HEK293 (cell line): ENCODE data around the gene LCN10.
"Not testable (repeated sequence)": the region's sequence is repeated elsewhere in the genome, so short reads cannot be mapped to it uniquely, and the experiment has no call there.

ENCODE experiments used
- CTCF ChIA-PET: fragments of 350-600 bp; formaldehyde crosslinking; extraction: SDS; loops from one replicate; lab custom pipeline; 2021; ENCODE audit warnings: antibody characterized with exemption; lab: Yijun Ruan, JAX
- POLR2A ChIA-PET: fragments of 300-600 bp; formaldehyde crosslinking; extraction: SDS; loops from one replicate; lab custom pipeline; 2020; ENCODE audit warnings: antibody characterized with exemption, inconsistent platforms; lab: Yijun Ruan, JAX
- H3K27ac ChIP-seq: fragments of 200-500 bp; sonication (Bioruptor generic); 2 replicates; pipeline ENCODE4 v1.5.1; 2014; ENCODE audit warnings: low read depth, low read length, control low read depth, inconsistent platforms; ENCODE audit errors: extremely low read depth
- H3K36me3 ChIP-seq, 2 experiments: fragments of 200-500 bp in 1 of 2; sonication (Bioruptor generic) in 1 of 2; 1 replicate in 1 of 2; 2 replicates in 1 of 2; pipeline ENCODE4 v1.5.1; 2014 to 2017; ENCODE audit warnings: inconsistent platforms in 2 of 2, low read length in 2 of 2; ENCODE audit not compliant: control insufficient read depth in 2 of 2, insufficient read depth in 1 of 2
- H3K4me1 ChIP-seq: fragments of 200-500 bp; sonication (Bioruptor generic); 2 replicates; pipeline ENCODE4 v1.5.1; 2014; ENCODE audit warnings: mild to moderate bottlenecking, low read length, inconsistent platforms; ENCODE audit not compliant: control insufficient read depth, insufficient read depth
- H3K4me3 ChIP-seq: 2 replicates; pipeline ENCODE4 v1.5.1; 2011; ENCODE audit warnings: low read depth, mild to moderate bottlenecking, control low read depth, low read length, moderate library complexity
- H3K9me3 ChIP-seq: fragments of 200-500 bp; sonication (Bioruptor generic); 2 replicates; pipeline ENCODE4 v1.5.1; 2014; ENCODE audit warnings: low read depth, low read length, inconsistent platforms; ENCODE audit not compliant: control insufficient read depth, insufficient read depth
- ELK4 ChIP-seq: IDR thresholded peaks from 2 replicates; pipeline ENCODE4 v1.6.1; 2011; ENCODE audit warnings: mild to moderate bottlenecking, low read depth, low read length, borderline replicate concordance
- GLIS1 ChIP-seq: fragments of 450-650 bp; formaldehyde crosslinking; IDR thresholded peaks from 2 replicates; pipeline ENCODE4 v1.5.1; 2016; ENCODE audit warnings: missing biosample characterization, missing genetic modification characterization
- GLIS2 ChIP-seq: fragments of 450-650 bp; formaldehyde crosslinking; IDR thresholded peaks from 2 replicates; pipeline ENCODE4 v1.5.1; 2016; ENCODE audit warnings: missing biosample characterization, missing genetic modification characterization
- KLF1 ChIP-seq: fragments of 450-650 bp; formaldehyde crosslinking; IDR thresholded peaks from 2 replicates; pipeline ENCODE4 v1.5.1; 2016; ENCODE audit warnings: missing biosample characterization, missing genetic modification characterization
- KLF7 ChIP-seq: fragments of 450-650 bp; formaldehyde crosslinking; IDR thresholded peaks from 2 replicates; pipeline ENCODE4 v1.5.1; 2016; ENCODE audit warnings: missing biosample characterization, missing genetic modification characterization, borderline replicate concordance
- SCRT1 ChIP-seq: fragments of 450-650 bp; formaldehyde crosslinking; IDR thresholded peaks from 2 replicates; pipeline ENCODE4 v1.5.1; 2016; ENCODE audit warnings: missing biosample characterization, missing genetic modification characterization, borderline replicate concordance
- SCRT2 ChIP-seq: fragments of 450-650 bp; formaldehyde crosslinking; IDR thresholded peaks from 2 replicates; pipeline ENCODE4 v1.5.1; 2016; ENCODE audit warnings: missing biosample characterization, missing genetic modification characterization
- TCF7L2 ChIP-seq: IDR thresholded peaks from 2 replicates; pipeline ENCODE4 v1.6.1; 2011; ENCODE audit warnings: low read depth, mild to moderate bottlenecking, inconsistent platforms, low read length, moderate library complexity, borderline replicate concordance
- TRIM28 ChIP-seq: IDR thresholded peaks from 2 replicates; pipeline ENCODE4 v1.6.1; 2011; ENCODE audit warnings: low read length, control low read depth, borderline replicate concordance
- ZBTB1 ChIP-seq: fragments of 450-650 bp; formaldehyde crosslinking; IDR thresholded peaks from 2 replicates; pipeline ENCODE4 v1.5.1; 2016; ENCODE audit warnings: missing biosample characterization, missing genetic modification characterization
- ZFP37 ChIP-seq: fragments of 450-650 bp; formaldehyde crosslinking; IDR thresholded peaks from 2 replicates; pipeline ENCODE4 v1.5.1; 2016; ENCODE audit warnings: missing biosample characterization, missing genetic modification characterization
- ZNF157 ChIP-seq: fragments of 450-650 bp; formaldehyde crosslinking; IDR thresholded peaks from 2 replicates; pipeline ENCODE4 v1.5.1; 2016; ENCODE audit warnings: missing biosample characterization, missing genetic modification characterization
- ZNF341 ChIP-seq: fragments of 450-650 bp; formaldehyde crosslinking; IDR thresholded peaks from 2 replicates; pipeline ENCODE4; 2016; ENCODE audit warnings: low read depth, missing biosample characterization, missing genetic modification characterization
- ZNF600 ChIP-seq: fragments of 450-650 bp; formaldehyde crosslinking; IDR thresholded peaks from 2 replicates; pipeline ENCODE4 v1.5.1; 2016; ENCODE audit warnings: missing biosample characterization, missing genetic modification characterization
- ZSCAN30 ChIP-seq: fragments of 450-650 bp; IDR thresholded peaks from 2 replicates; pipeline ENCODE4 v1.5.1; 2018; ENCODE audit warnings: missing biosample characterization, mild to moderate bottlenecking, missing genetic modification characterization, moderate library complexity

Gene LCN10

DNA sequence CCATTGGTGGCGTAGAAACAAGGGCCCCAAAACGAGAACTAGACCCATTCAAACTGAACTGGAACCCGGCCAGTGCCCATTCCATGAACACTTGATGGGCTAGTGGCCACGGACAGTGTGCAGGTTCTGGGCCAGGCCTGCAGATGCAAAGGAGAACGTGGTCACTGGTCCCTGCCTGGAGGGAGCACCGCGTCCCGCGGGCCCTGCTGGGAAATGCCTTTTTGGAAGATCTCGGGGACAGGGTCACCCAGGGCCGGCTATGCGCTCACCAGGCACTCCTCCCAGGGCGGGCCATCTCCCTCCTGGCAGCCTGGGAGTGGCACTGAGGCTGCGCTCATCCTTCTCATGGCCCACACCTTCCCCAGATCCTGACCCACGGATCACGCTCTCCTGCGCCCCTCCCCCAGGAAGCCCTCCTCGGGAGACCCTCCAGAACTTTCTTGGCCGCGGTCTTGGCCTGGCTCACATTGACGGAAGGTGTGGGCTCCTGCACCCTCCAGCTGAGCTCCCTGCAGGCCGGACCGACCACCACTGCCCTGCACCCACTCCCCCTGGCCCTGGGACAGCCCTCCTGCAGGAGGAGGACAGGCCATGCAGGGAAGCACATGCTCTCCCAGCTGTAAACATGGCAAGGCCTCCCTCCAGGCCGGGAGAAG lies 33.2 kb downstream of the LCN10 start:
- peak; percentile 51; the same call in 1 of the 2 replicates for TF ChIP-seq GLIS2 (tag by site-specific recombination)
- no peak for TF ChIP-seq ZSCAN30 (tag by site-specific recombination)
- TF ChIP-seq KLF1 (tag by site-specific recombination): peak; percentile 63
- no peak for TF ChIP-seq TCF7L2
- TF ChIP-seq ZNF600 (tag by site-specific recombination): 0 out of 2 replicates have a peak, but pooled peaks have one; percentile 19
- peak; percentile 48; the same call in 1 of the 2 replicates for TF ChIP-seq GLIS1 (tag by site-specific recombination)
- TF ChIP-seq KLF7 (tag by site-specific recombination): no peak
- Histone ChIP-seq H3K36me3 (peaks cover 0 to 6% of the 10 kb centered on the region in 2 experiments; a peak in 2 of 3 replicates), H3K9me3 (no peaks in the 10 kb centered on the region), H3K4me1 (no peaks in the 10 kb centered on the region), H3K4me3 (no peak overlapping the region), H3K27ac (no peak overlapping the region)
- POLR2A ChIA-PET: interaction anchor here (0.6 to 1.3 kb wide), 2 partner anchors 18 to 228 kb away, joined by 3 to 5 read pairs; no protein-coding TSS in a partner anchor
- CTCF ChIA-PET: no interaction called here

- CTCF ChIA-PET: interaction anchor here (0.6 to 1.4 kb wide), 5 partner anchors 14 to 1128 kb away, joined by 3 to 9 read pairs (median 3); no protein-coding TSS in a partner anchor
- Histone ChIP-seq H3K27ac (no peak overlapping the region), H3K4me3 (no peak overlapping the region), H3K4me1 (no peaks in the 10 kb centered on the region)
- peak; percentile 63 for TF ChIP-seq ZNF341
- no peak for TF ChIP-seq TRIM28
- peak; percentile 23; the same call in 1 of the 2 replicates for TF ChIP-seq SCRT2 (tag by site-specific recombination)
- TF ChIP-seq, all 188 proteins: peak for 2
- Histone ChIP-seq H3K36me3 (no peaks in the 10 kb centered on the region), H3K9me3 (no peaks in the 10 kb centered on the region)
- POLR2A ChIA-PET: interaction anchor here (0.8 to 1.4 kb wide), 4 partner anchors 19 to 31 kb away, joined by 3 to 4 read pairs (median 4); no protein-coding TSS in a partner anchor
These were observed 34.8 kb downstream of the LCN10 start for GRCh38 chr9:136707849-136708517.

GRCh38 chr9:136707011-136707410 lies 35.7 kb downstream of the LCN10 start:
- Histone ChIP-seq H3K36me3 (no peaks in the 10 kb centered on the region), H3K27ac (no peak overlapping the region), H3K9me3 (no peaks in the 10 kb centered on the region), H3K4me1 (no peaks in the 10 kb centered on the region), H3K4me3 (no peak overlapping the region)
- ChIA-PET CTCF (interaction anchor here (0.6 to 1.0 kb wide), 5 partner anchors 12 to 510 kb away, joined by 3 to 7 read pairs (median 4); no protein-coding TSS in a partner anchor), POLR2A (interaction anchor here (0.6 kb wide), 1 partner anchor 1136 kb away, joined by 3 read pairs; no protein-coding TSS in a partner anchor)
- TF ChIP-seq ZBTB1 (tag by site-specific recombination) (no peak), ZNF157 (tag by site-specific recombination) (peak; percentile 94), ELK4 (no peak), SCRT1 (tag by site-specific recombination) (peak; percentile 40; the same call in 1 of the 2 replicates), SCRT2 (tag by site-specific recombination) (0 out of 2 replicates have a peak, but pooled peaks have one; percentile 26)

DNA sequence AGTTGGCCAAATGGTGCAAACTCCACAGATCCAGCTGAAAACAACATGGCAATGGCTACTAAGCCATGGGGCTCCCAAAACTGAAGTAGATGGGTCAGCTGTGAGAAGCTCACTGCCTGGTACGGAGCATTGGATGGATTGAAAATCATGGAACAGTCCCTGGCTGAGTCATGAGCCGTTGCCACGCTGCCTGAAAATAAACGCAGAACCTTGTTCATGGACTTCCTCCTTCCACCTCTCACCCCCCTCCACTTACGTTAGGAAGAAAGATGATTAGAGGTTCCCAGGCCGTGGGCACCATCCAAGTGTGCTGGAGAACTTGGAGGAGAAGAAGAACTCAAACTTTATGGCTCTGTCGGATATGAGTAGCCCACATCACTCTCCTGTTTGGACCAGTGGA lies 37.2 kb downstream of the LCN10 start:
- ChIA-PET CTCF (interaction anchor here (0.6 to 1.6 kb wide), 5 partner anchors 12 to 217 kb away, joined by 3 to 8 read pairs (median 5); no protein-coding TSS in a partner anchor), POLR2A (no interaction called here)
- Histone ChIP-seq H3K36me3 (no peaks in the 10 kb centered on the region), H3K4me3 (no peak overlapping the region), H3K9me3 (no peaks in the 10 kb centered on the region), H3K27ac (no peak overlapping the region), H3K4me1 (no peaks in the 10 kb centered on the region)
- TF ChIP-seq ZFP37 (tag by site-specific recombination) (no peak), ZNF600 (tag by site-specific recombination) (peak; percentile 80)

- H3K27ac ChIP-seq, H3K4me3 ChIP-seq, POLR2A ChIA-PET, H3K36me3 ChIP-seq, H3K4me1 ChIP-seq, H3K9me3 ChIP-seq: not testable (repeated sequence)
- CTCF ChIA-PET: interaction anchor here (0.6 to 1.5 kb wide), 2 partner anchors 121 to 217 kb away, joined by 3 to 5 read pairs; no protein-coding TSS in a partner anchor
These were observed 38.0 kb downstream of the LCN10 start for GRCh38 chr9:136704741-136705140.
